Esophagus squamous epithelium (tissue), 5 donors: ENCODE measurements around the gene TAL1. TPM values are rescaled to one million over a fixed set of nuclear protein-coding genes. Genes with fewer than 3 reads are reported as not detected.

Experiments
- DNase-seq: peaks from one replicate; lab custom pipeline; 2025; lab: John Stamatoyannopoulos, UW
- H3K27ac ChIP-seq, 4 donors: fragments of 200-600 bp; sonication (generic); one replicate each; pipeline ENCODE4 v1.5.1; 2016 to 2019; ENCODE audit warnings: mild to moderate bottlenecking in 1 of 4
- H3K27me3 ChIP-seq, 4 donors: fragments of 200-600 bp; sonication (generic); 1 replicate in 3 of 4; 2 replicates in 1 of 4; pipeline versions ENCODE4 v1.5.1 to v1.6.0; 2017 to 2021; ENCODE audit warnings: antibody characterized with exemption in 1 of 4
- H3K36me3 ChIP-seq, 3 donors: fragments of 200-600 bp; sonication (generic); one replicate each; pipeline ENCODE4 v1.5.1; 2016 to 2019
- H3K4me1 ChIP-seq, 3 donors: fragments of 200-600 bp; sonication (generic); one replicate each; pipeline ENCODE4 v1.5.1; 2017 to 2019
- H3K4me3 ChIP-seq, 4 donors: fragments of 200-600 bp; sonication (generic); 1 replicate in 3 of 4; 2 replicates in 1 of 4; pipeline ENCODE4 v1.5.1; 2016 to 2019; ENCODE audit warnings: mild to moderate bottlenecking in 2 of 4, moderate library complexity in 1 of 4
- H3K9me3 ChIP-seq, 3 donors: fragments of 200-600 bp; sonication (generic); one replicate each; pipeline ENCODE4 v1.5.1; 2016 to 2019
- CTCF ChIP-seq, 6 experiments: fragments of 450-650 bp in 4 of 6; fragments of 200-600 bp in 2 of 6; sonication (generic) in 2 of 6; IDR thresholded peaks; one replicate each; pipeline ENCODE4 v1.5.1; 2016 to 2019; ENCODE audit warnings: antibody characterized with exemption in 6 of 6, mild to moderate bottlenecking in 4 of 6, moderate library complexity in 4 of 6
- POLR2A ChIP-seq, 4 donors: fragments of 450-650 bp; IDR thresholded peaks; one replicate each; pipeline ENCODE4 v1.6.1; 2017; ENCODE audit warnings: antibody characterized with exemption in 4 of 4, mild to moderate bottlenecking in 4 of 4, moderate library complexity in 3 of 4
- WGBS, 2 donors: methylation state at CpG; one replicate each; pipeline ENCODE4 v1.1.5; 2018; 5-methylcytosine and 5-hydroxymethylcytosine counted together
- intact Hi-C: fragments of 100-400 bp; cut with DNase I; formaldehyde crosslinking; loops from one replicate; pipeline ENCODE4 v1.15.0; 2022
- total RNA-seq, 4 donors: library from RNA; depleted of rRNA; stranded (reverse); fragments of >200 nt; gene quantifications; one replicate each; pipeline ENCODE4 v1.1.0, GENCODE V29; 2016
- donor health status: DM: yes; HTN: yes; CAD: no.

TAL1 gene
- total RNA-seq, 4 donors from 2014 or later = 0.45 to 3.6 (median 1.1) TPM

- Histone ChIP-seq H3K36me3 (no peaks in the 10 kb centered on the region), H3K4me1 (peaks cover 24 to 63% (median 36%) of the 10 kb centered on the region in 3 donors), H3K27me3 (peaks cover 0 to 15% (median 0%) of the 10 kb centered on the region in 4 donors), H3K9me3 (no peaks in the 10 kb centered on the region), H3K27ac (peak overlapping the region in 2 of 4 donors; percentile 83 to 85), H3K4me3 (no peak overlapping the region)
- intact Hi-C loops = loop anchor here (5.0 kb wide), 1 partner anchor 235 kb away; no protein-coding TSS in a partner anchor
- no peak for DNase-seq
- TF ChIP-seq CTCF (IDR thresholded peaks at IDR 0.05) (no peak), POLR2A (IDR thresholded peaks at IDR 0.05) (no peak)
- 52 to 63% methylated on average over 2 to 4 of the region's 4 CpGs for WGBS, 2 donors
These were observed 40.0 kb downstream of the TAL1 start for GRCh38 chr1:47191940-47192457.

GRCh38 chr1:47190857-47191256 is 41.2 kb downstream of the TAL1 start:
- Histone ChIP-seq H3K27me3 (peaks cover 0 to 12% (median 0%) of the 10 kb centered on the region in 4 donors), H3K27ac (peak overlapping the region; percentile 80 to 85 (median 82)), H3K4me1 (peaks cover 24 to 65% (median 36%) of the 10 kb centered on the region in 3 donors), H3K36me3 (no peaks in the 10 kb centered on the region), H3K9me3 (no peaks in the 10 kb centered on the region), H3K4me3 (no peak overlapping the region)
- TF ChIP-seq CTCF (IDR thresholded peaks at IDR 0.05) (no peak), POLR2A (IDR thresholded peaks at IDR 0.05) (no peak)
- intact Hi-C loops = loop anchor here (5.0 kb wide), 1 partner anchor 236 kb away; no protein-coding TSS in a partner anchor
- 68 to 92% methylated on average over 2 to 4 of the region's 6 CpGs for WGBS, 2 donors
- DNase-seq = no peak

- peaks cover 0 to 12% (median 0%) of the 10 kb centered on the region in 4 donors for H3K27me3 ChIP-seq
- no peaks in the 10 kb centered on the region for H3K36me3 ChIP-seq
- peaks cover 24 to 65% (median 36%) of the 10 kb centered on the region in 3 donors for H3K4me1 ChIP-seq
- H3K9me3 ChIP-seq = no peaks in the 10 kb centered on the region
- peak overlapping the region; percentile 80 to 85 (median 82) for H3K27ac ChIP-seq
- WGBS, 2 donors = 25 to 40% methylated on average over 1 to 4 of the region's 5 CpGs
- intact Hi-C loops = loop anchor here (5.0 kb wide), 1 partner anchor 237 kb away; no protein-coding TSS in a partner anchor
- no peak for DNase-seq
- no peak for TF ChIP-seq POLR2A (IDR thresholded peaks at IDR 0.05)
- peak overlapping the region in 2 of 4 donors; percentile 8 to 33 for H3K4me3 ChIP-seq
These were observed 41.5 kb downstream of the TAL1 start for GRCh38 chr1:47190509-47190855.

GRCh38 chr1:47189844-47190508 is 42.0 kb downstream of the TAL1 start, which contains the start of gene PDZK1IP1:
TSS of gene PDZK1IP1 (minus strand) at chr1:47190036. CDS start at chr1:47189932, 104 bp downstream.
- Histone ChIP-seq H3K4me3 (peak within 1 kb of the TSS; percentile 27 to 59 (median 31)), H3K36me3 (no peaks in the 10 kb centered on the region), H3K9me3 (no peaks in the 10 kb centered on the region), H3K27me3 (peaks cover 0 to 8% (median 0%) of the 10 kb centered on the region in 4 donors), H3K4me1 (peaks cover 24 to 65% (median 36%) of the 10 kb centered on the region in 3 donors), H3K27ac (peak within 1 kb of the TSS; percentile 80 to 85 (median 82))
- DNase-seq = no peak
- TF ChIP-seq CTCF (IDR thresholded peaks at IDR 0.05) (no peak), POLR2A (IDR thresholded peaks at IDR 0.05) (peak in 1 of 4 donors; percentile 36)
- 23 to 35% methylated on average over 5 to 10 of the region's 16 CpGs for WGBS, 2 donors
- intact Hi-C loops = loop anchor here (5.0 to 10.0 kb wide), 3 partner anchors 75 to 525 kb away; no protein-coding TSS in a partner anchor

GRCh38 chr1:47188791-47189785 is 42.9 kb downstream of the TAL1 start:
- H3K9me3 ChIP-seq = no peaks in the 10 kb centered on the region
- no peaks in the 10 kb centered on the region for H3K36me3 ChIP-seq
- TF ChIP-seq CTCF (IDR thresholded peaks at IDR 0.05) (no peak), POLR2A (IDR thresholded peaks at IDR 0.05) (no peak)
- H3K27ac ChIP-seq = peak overlapping the region; percentile 80 to 85 (median 82)
- intact Hi-C loops = loop anchor here (10.0 kb wide), 2 partner anchors 76 to 526 kb away; no protein-coding TSS in a partner anchor
- H3K4me1 ChIP-seq = peaks cover 24 to 65% (median 36%) of the 10 kb centered on the region in 3 donors
- H3K27me3 ChIP-seq = no peaks in the 10 kb centered on the region
- WGBS, 2 donors = 60 to 73% methylated on average over 5 to 6 of the region's 7 CpGs
- H3K4me3 ChIP-seq = peak overlapping the region; percentile 27 to 59 (median 31)
- DNase-seq = no peak
